K562 (cell line): ENCODE measurements around the gene LIX1L. TPM values are rescaled to one million over a fixed set of nuclear protein-coding genes. Genes with fewer than 3 reads are reported as not detected.

Experiments used
- ATAC-seq: fragments of 200-7000 bp; cut with Tn5 transposase; 3 replicates; pipeline ENCODE4 v1.9.1; 2020; ENCODE audit warnings: moderate library complexity
- BruUV-seq: library from RNA; stranded (reverse); fragments of 400-500 nt; replicated peaks from 2 replicates; lab custom pipeline; 2021; lab: Mats Ljungman, UMichigan
- CTCF ChIA-PET: fragments of 300-600 bp; formaldehyde crosslinking; extraction: SDS; loops from one replicate; lab custom pipeline; 2021; ENCODE audit warnings: low intra/inter-chr PET ratio; lab: Yijun Ruan, JAX
- POLR2A ChIA-PET: fragments of 300-600, 350-650 bp; sonication (Branson Sonifier 250); formaldehyde crosslinking; extraction: SDS; loops from one replicate; lab custom pipeline; 2021; ENCODE audit warnings: antibody characterized with exemption, inconsistent platforms; lab: Yijun Ruan, JAX
- DNase-seq, 4 experiments: peaks; one replicate each; pipeline versions ENCODE4 v3.0.0 to v3.0.0-alpha.2; 2011 to 2018; ENCODE audit warnings: low spot score in 3 of 4, mixed read lengths in 3 of 4; ENCODE audit errors: extremely low read depth in 1 of 4
- FAIRE-seq: peaks from 2 replicates; lab custom pipeline; 2011; peaks lifted over from hg19 to GRCh38; lab: Jason Lieb, UNC
- H2AFZ ChIP-seq: 2 replicates; pipeline ENCODE4 v1.6.0; 2011; ENCODE audit warnings: low read depth, low read length, control low read depth, inconsistent platforms
- H3K27ac ChIP-seq: fragments of 200-600 bp; 3 replicates; pipeline ENCODE4 v1.8.0; 2011; ENCODE audit warnings: low read depth, mild to moderate bottlenecking, control low read depth, inconsistent platforms, low read length, moderate library complexity, mixed read lengths; ENCODE audit errors: extremely low read depth
- H3K27me3 ChIP-seq, 2 experiments: fragments of 300-600 bp in 1 of 2; 2 replicates in 1 of 2; 3 replicates in 1 of 2; pipeline versions ENCODE4 v1.6.0 to v1.8.0; 2011; ENCODE audit warnings: inconsistent platforms in 2 of 2, low read length in 2 of 2, mild to moderate bottlenecking in 1 of 2, mixed read lengths in 1 of 2, moderate library complexity in 1 of 2; ENCODE audit not compliant: control insufficient read depth in 2 of 2, insufficient read depth in 2 of 2
- H3K36me3 ChIP-seq: fragments of 300-600 bp; 3 replicates; pipeline ENCODE4 v1.8.0; 2011; ENCODE audit warnings: mild to moderate bottlenecking, low read length, inconsistent platforms; ENCODE audit not compliant: control insufficient read depth, insufficient read depth
- H3K4me1 ChIP-seq, 2 experiments: fragments of 200-600 bp in 1 of 2; replicated peaks in 1 of 2; 2 replicates in 1 of 2; 3 replicates in 1 of 2; pipeline versions ENCODE4 v1.5.1 to v1.8.0; 2011; ENCODE audit warnings: inconsistent platforms in 2 of 2, low read length in 2 of 2, mild to moderate bottlenecking in 1 of 2, mixed read lengths in 1 of 2, moderate library complexity in 1 of 2; ENCODE audit not compliant: control insufficient read depth in 2 of 2, insufficient read depth in 2 of 2
- H3K4me2 ChIP-seq: 2 replicates; pipeline ENCODE4 v1.6.1; 2011; ENCODE audit warnings: low read length, control low read depth, inconsistent platforms, mixed read lengths; ENCODE audit not compliant: insufficient read depth
- H3K4me3 ChIP-seq: fragments of 200-600 bp; sonication (generic), shearing (Covaris generic); 2 replicates; pipeline ENCODE4 v1.5.1; 2016; ENCODE audit warnings: control low read depth, inconsistent platforms
- H3K79me2 ChIP-seq: fragments of 200-600 bp; 3 replicates; pipeline ENCODE4 v1.8.0; 2011; ENCODE audit warnings: low read length, inconsistent platforms; ENCODE audit not compliant: control insufficient read depth, insufficient read depth
- H3K9ac ChIP-seq, 2 experiments: 2 replicates each; pipeline versions ENCODE4 v1.6.0 to v1.6.1; 2011; ENCODE audit warnings: low read depth in 2 of 2, low read length in 2 of 2, control low read depth in 1 of 2, inconsistent platforms in 1 of 2, mild to moderate bottlenecking in 1 of 2, mixed read lengths in 1 of 2; ENCODE audit not compliant: insufficient read depth in 1 of 2
- H3K9me1 ChIP-seq: one replicate; pipeline ENCODE4 v1.6.0; 2011; ENCODE audit warnings: inconsistent platforms, mild to moderate bottlenecking, low read length, moderate library complexity; ENCODE audit not compliant: control insufficient read depth, insufficient read depth
- H3K9me3 ChIP-seq: replicated peaks from 2 replicates; pipeline ENCODE4 v1.5.1; 2011; ENCODE audit warnings: low read depth, low read length, inconsistent platforms; ENCODE audit not compliant: control insufficient read depth, insufficient read depth
- H4K20me1 ChIP-seq: replicated peaks from 2 replicates; pipeline ENCODE4 v1.6.1; 2011; ENCODE audit warnings: low read length, inconsistent platforms, mixed read lengths; ENCODE audit not compliant: control insufficient read depth, insufficient read depth
- ADNP ChIP-seq: fragments of 200-800 bp; sonication (Bioruptor generic); IDR thresholded peaks from 2 replicates; pipeline ENCODE4 v1.6.1; 2016; ENCODE audit warnings: missing genetic modification characterization, missing compliant biosample characterization
- DPF2 ChIP-seq: fragments of 450-650 bp; IDR thresholded peaks from 2 replicates; pipeline ENCODE4 v1.6.1; 2016
- MEF2D ChIP-seq: conservative IDR thresholded peaks from 2 replicates; pipeline ENCODE4 v1.6.1; 2016; ENCODE audit warnings: low read depth, missing genetic modification characterization, missing compliant biosample characterization
- PHF8 ChIP-seq: fragments of 200-600 bp; sonication (generic); IDR thresholded peaks from 2 replicates; pipeline ENCODE4 v1.6.1; 2012; ENCODE audit warnings: mixed run types, mild to moderate bottlenecking, inconsistent platforms, low read length, moderate library complexity, borderline replicate concordance
- ZNF347 ChIP-seq: fragments of 450-650 bp; formaldehyde crosslinking; IDR thresholded peaks from 2 replicates; pipeline ENCODE4 v1.4.0; 2020; ENCODE audit warnings: low read depth, mild to moderate bottlenecking, moderate library complexity
- WGBS: fragments of 100-300 bp; shearing (Covaris generic); methylation state at CpG from one replicate; pipeline ENCODE4 v1.1.6; 2016; ENCODE audit warnings: low coverage, mixed read lengths; ENCODE audit not compliant: insufficient coverage; ENCODE audit errors: missing lambda C conversion rate; 5-methylcytosine and 5-hydroxymethylcytosine counted together
- in situ Hi-C: fragments of 300-500 bp; cut with MboI; formaldehyde crosslinking; loops from 4 replicates; pipeline ENCODE4 v1.15.0; 2018; ENCODE audit warnings: inconsistent platforms, mixed read lengths
- intact Hi-C: fragments of 100-400 bp; cut with micrococcal nuclease; formaldehyde crosslinking; loops from 2 replicates; pipeline ENCODE4 v1.14.2; 2022
- polyA plus RNA-seq, 8 experiments: library from polyadenylated mRNA; depleted of rRNA in 4 of 8; stranded (reverse) in 5 of 8; unstranded in 3 of 8; fragments of >200 nt; fragmentation: Nextera tagmentation in 2 of 8; fragmentation: Illumina TruSeq in 1 of 8; extraction: Ambion mirVana in 2 of 8; extraction: Trizol in 1 of 8; gene quantifications; 2 replicates each; pipeline versions ENCODE4 v1.2.1 to v1.2.3, GENCODE V29; 2011 to 2014; ENCODE audit warnings: inconsistent platforms in 1 of 8, missing spikeins in 1 of 8
- total RNA-seq, 7 experiments: library from RNA; depleted of rRNA in 6 of 7; stranded (reverse); fragments of >200 nt in 6 of 7; fragmentation: Illumina TruSeq in 2 of 7; extraction: Trizol in 2 of 7; gene quantifications; 2 replicates each; pipeline versions ENCODE4 v1.2.1 to v1.2.3, GENCODE V29; 2011 to 2021; ENCODE audit warnings: low replicate concordance in 1 of 7
- TF ChIP-seq, protein P1 (sequence below): fragments of 450-650 bp; IDR thresholded peaks from 2 replicates; pipeline ENCODE4 v1.6.1; 2016; ENCODE audit warnings: borderline replicate concordance
- TF ChIP-seq, protein P2 (sequence below), 2 experiments: IDR thresholded peaks; 2 replicates each; pipeline ENCODE4 v1.6.1; 2011; ENCODE audit warnings: borderline replicate concordance in 1 of 2, control low read depth in 1 of 2, low read depth in 1 of 2, low read length in 1 of 2, mild to moderate bottlenecking in 1 of 2, mixed read lengths in 1 of 2, moderate library complexity in 1 of 2; ENCODE audit not compliant: insufficient read depth in 1 of 2, insufficient read length in 1 of 2, poor library complexity in 1 of 2, severe bottlenecking in 1 of 2; ENCODE audit errors: extremely low read depth in 1 of 2
- TF ChIP-seq, protein P3 (sequence below): sonication (generic); formaldehyde crosslinking; IDR thresholded peaks from 2 replicates; pipeline ENCODE4 v1.8.1; 2023; ENCODE audit warnings: missing genetic modification reagents, mild to moderate bottlenecking, borderline replicate concordance

LIX1L gene
- total and polyA plus RNA-seq, 9 of the 15 experiments (the other 6 are each of a cell fraction or from before 2014, with no cell fraction given): 4.6 to 26.5 (median 12.5) TPM

DNA sequence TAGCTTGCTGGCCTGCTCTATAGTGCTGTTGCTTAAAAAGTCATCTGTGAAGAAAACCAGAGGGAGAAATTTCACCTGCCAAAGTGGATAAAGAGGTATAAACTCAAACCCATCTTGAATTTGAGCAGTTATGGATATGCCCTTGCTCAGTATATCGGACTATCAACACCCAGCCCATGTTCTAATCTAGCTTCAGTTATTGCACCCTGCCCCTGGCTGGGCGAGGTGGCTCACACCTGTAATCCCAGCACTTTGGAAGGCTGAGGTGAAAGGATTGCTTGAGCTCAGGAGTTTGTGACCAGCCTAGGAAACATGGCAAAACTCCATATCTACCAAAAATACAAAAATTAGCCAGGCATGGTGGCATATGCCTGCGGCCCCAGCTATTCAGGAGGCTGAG lies 13.3 kb downstream of the LIX1L start:
- Histone ChIP-seq H4K20me1 (no peaks in the 10 kb centered on the region), H3K27ac (no peak overlapping the region), H3K79me2 (no peaks in the 10 kb centered on the region), H3K4me3 (no peak overlapping the region), H3K36me3 (peaks cover 18% of the 10 kb centered on the region; the same call in 1 of the 3 replicates), H3K9me3 (no peaks in the 10 kb centered on the region), H3K9me1 (no peaks in the 10 kb centered on the region), H3K27me3 (no peaks in the 10 kb centered on the region), H3K4me1 (no peaks in the 10 kb centered on the region), H3K4me2 (no peak overlapping the region), H3K9ac (no peak overlapping the region), H2AFZ (no peak overlapping the region)
- in situ Hi-C loops: no loop called here
- DNase-seq: no peak
- FAIRE-seq: no peak
- BruUV-seq: no TSS peak
- ATAC-seq: no peak
- CTCF ChIA-PET: no interaction called here
- POLR2A ChIA-PET: interaction anchor here (1.4 to 1.9 kb wide), 2 partner anchors 13 to 17 kb away, joined by 4 to 6 read pairs; partner anchors contain the start of genes LIX1L and RBM8A
- intact Hi-C loops: no loop called here
- 85% methylated on average over 3 of the region's 3 CpGs for WGBS
- no peak for TF ChIP-seq ZNF347 (CRISPR knock-in tag)
- TF ChIP-seq, protein P1, sequence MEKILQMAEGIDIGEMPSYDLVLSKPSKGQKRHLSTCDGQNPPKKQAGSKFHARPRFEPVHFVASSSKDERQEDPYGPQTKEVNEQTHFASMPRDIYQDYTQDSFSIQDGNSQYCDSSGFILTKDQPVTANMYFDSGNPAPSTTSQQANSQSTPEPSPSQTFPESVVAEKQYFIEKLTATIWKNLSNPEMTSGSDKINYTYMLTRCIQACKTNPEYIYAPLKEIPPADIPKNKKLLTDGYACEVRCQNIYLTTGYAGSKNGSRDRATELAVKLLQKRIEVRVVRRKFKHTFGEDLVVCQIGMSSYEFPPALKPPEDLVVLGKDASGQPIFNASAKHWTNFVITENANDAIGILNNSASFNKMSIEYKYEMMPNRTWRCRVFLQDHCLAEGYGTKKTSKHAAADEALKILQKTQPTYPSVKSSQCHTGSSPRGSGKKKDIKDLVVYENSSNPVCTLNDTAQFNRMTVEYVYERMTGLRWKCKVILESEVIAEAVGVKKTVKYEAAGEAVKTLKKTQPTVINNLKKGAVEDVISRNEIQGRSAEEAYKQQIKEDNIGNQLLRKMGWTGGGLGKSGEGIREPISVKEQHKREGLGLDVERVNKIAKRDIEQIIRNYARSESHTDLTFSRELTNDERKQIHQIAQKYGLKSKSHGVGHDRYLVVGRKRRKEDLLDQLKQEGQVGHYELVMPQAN: no peak
- no peak for TF ChIP-seq MEF2D (tag)
- TF ChIP-seq, protein P2, sequence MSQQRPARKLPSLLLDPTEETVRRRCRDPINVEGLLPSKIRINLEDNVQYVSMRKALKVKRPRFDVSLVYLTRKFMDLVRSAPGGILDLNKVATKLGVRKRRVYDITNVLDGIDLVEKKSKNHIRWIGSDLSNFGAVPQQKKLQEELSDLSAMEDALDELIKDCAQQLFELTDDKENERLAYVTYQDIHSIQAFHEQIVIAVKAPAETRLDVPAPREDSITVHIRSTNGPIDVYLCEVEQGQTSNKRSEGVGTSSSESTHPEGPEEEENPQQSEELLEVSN (IDR thresholded peaks at IDR 0.05; ENCODE audit: borderline replicate concordance in 1 of 2, extremely low read depth in 1 of 2, insufficient read depth in 1 of 2, insufficient read length in 1 of 2, low read depth in 1 of 2, low read length in 1 of 2, poor library complexity in 1 of 2, severe bottlenecking in 1 of 2): no peak
- TF ChIP-seq, protein P3, sequence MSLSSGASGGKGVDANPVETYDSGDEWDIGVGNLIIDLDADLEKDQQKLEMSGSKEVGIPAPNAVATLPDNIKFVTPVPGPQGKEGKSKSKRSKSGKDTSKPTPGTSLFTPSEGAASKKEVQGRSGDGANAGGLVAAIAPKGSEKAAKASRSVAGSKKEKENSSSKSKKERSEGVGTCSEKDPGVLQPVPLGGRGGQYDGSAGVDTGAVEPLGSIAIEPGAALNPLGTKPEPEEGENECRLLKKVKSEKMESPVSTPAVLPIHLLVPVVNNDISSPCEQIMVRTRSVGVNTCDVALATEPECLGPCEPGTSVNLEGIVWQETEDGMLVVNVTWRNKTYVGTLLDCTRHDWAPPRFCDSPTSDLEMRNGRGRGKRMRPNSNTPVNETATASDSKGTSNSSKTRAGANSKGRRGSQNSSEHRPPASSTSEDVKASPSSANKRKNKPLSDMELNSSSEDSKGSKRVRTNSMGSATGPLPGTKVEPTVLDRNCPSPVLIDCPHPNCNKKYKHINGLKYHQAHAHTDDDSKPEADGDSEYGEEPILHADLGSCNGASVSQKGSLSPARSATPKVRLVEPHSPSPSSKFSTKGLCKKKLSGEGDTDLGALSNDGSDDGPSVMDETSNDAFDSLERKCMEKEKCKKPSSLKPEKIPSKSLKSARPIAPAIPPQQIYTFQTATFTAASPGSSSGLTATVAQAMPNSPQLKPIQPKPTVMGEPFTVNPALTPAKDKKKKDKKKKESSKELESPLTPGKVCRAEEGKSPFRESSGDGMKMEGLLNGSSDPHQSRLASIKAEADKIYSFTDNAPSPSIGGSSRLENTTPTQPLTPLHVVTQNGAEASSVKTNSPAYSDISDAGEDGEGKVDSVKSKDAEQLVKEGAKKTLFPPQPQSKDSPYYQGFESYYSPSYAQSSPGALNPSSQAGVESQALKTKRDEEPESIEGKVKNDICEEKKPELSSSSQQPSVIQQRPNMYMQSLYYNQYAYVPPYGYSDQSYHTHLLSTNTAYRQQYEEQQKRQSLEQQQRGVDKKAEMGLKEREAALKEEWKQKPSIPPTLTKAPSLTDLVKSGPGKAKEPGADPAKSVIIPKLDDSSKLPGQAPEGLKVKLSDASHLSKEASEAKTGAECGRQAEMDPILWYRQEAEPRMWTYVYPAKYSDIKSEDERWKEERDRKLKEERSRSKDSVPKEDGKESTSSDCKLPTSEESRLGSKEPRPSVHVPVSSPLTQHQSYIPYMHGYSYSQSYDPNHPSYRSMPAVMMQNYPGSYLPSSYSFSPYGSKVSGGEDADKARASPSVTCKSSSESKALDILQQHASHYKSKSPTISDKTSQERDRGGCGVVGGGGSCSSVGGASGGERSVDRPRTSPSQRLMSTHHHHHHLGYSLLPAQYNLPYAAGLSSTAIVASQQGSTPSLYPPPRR (CRISPR knock-in tag): no peak
- no peak for TF ChIP-seq ADNP (tag)
- no peak for TF ChIP-seq PHF8
- TF ChIP-seq DPF2: no peak
